ENCODE measurements around the gene TH.
"Not testable (repeated sequence)": the region's sequence is repeated elsewhere in the genome, so short reads cannot be mapped to it uniquely, and the experiment has no call there.

GRCh38 chr11:2193888-2194595, 22.4 kb upstream of the TH start:
- not testable (repeated sequence) for TF ChIP-seq YY1 (IDR thresholded peaks at IDR 0.05; ENCODE audit: insufficient read depth, insufficient read length); SUZ12 (IDR thresholded peaks at IDR 0.05; ENCODE audit: extremely low read depth, insufficient read depth, insufficient read length); ZNF274 (IDR thresholded peaks at IDR 0.05; ENCODE audit: low read depth, low read length)
